Astrocyte (in vitro differentiated cells and primary cell): Measurements from ENCODE around the gene SNX5. TPM values are rescaled to one million over a fixed set of nuclear protein-coding genes. Genes with fewer than 3 reads are reported as not detected.

Experiments
- DNase-seq: peaks from one replicate; pipeline ENCODE4 v3.0.0-alpha.2; 2010; ENCODE audit warnings: low read depth
- FAIRE-seq: peaks from 2 replicates; lab custom pipeline; 2011; peaks lifted over from hg19 to GRCh38; lab: Jason Lieb, UNC
- H2AFZ ChIP-seq: 2 replicates; pipeline ENCODE4 v1.6.0; 2012; ENCODE audit warnings: low read depth, low read length, inconsistent platforms
- H3K27ac ChIP-seq: 2 replicates; pipeline ENCODE4 v1.5.1; 2011; ENCODE audit warnings: low read depth, low read length, inconsistent platforms
- H3K27me3 ChIP-seq: 2 replicates; pipeline ENCODE4 v1.6.0; 2011; ENCODE audit warnings: low read length, inconsistent platforms; ENCODE audit not compliant: insufficient read depth
- H3K36me3 ChIP-seq: 2 replicates; pipeline ENCODE4 v1.5.1; 2011; ENCODE audit warnings: low read length, inconsistent platforms; ENCODE audit not compliant: insufficient read depth
- H3K4me1 ChIP-seq: 2 replicates; pipeline ENCODE4 v1.5.1; 2011; ENCODE audit warnings: low read length, inconsistent platforms; ENCODE audit not compliant: insufficient read depth
- H3K4me2 ChIP-seq: 2 replicates; pipeline ENCODE4 v1.6.0; 2012; ENCODE audit warnings: low read length, inconsistent platforms
- H3K4me3 ChIP-seq: 2 replicates; pipeline ENCODE4 v1.5.1; 2011; ENCODE audit warnings: low read depth, mild to moderate bottlenecking, low read length, inconsistent platforms; ENCODE audit not compliant: insufficient read depth
- H3K79me2 ChIP-seq: 2 replicates; pipeline ENCODE4 v1.6.0; 2012; ENCODE audit warnings: mild to moderate bottlenecking, low read length, inconsistent platforms; ENCODE audit not compliant: insufficient read depth
- H3K9ac ChIP-seq: 2 replicates; pipeline ENCODE4 v1.6.0; 2012; ENCODE audit warnings: mild to moderate bottlenecking, low read length, inconsistent platforms
- H3K9me3 ChIP-seq: 2 replicates; pipeline ENCODE4 v1.5.1; 2012; ENCODE audit warnings: low read depth, mild to moderate bottlenecking, low read length, inconsistent platforms; ENCODE audit not compliant: insufficient read depth
- H4K20me1 ChIP-seq: 2 replicates; pipeline ENCODE4 v1.6.0; 2012; ENCODE audit warnings: low read length, inconsistent platforms; ENCODE audit not compliant: insufficient read depth
- H3K27ac Mint-ChIP-seq: one replicate; pipeline ENCODE4 v1.8.0; 2021; ENCODE audit warnings: mild to moderate bottlenecking, mixed read lengths; ENCODE audit not compliant: unreplicated experiment
- H3K27me3 Mint-ChIP-seq: one replicate; pipeline ENCODE4 v1.8.0; 2021; ENCODE audit warnings: low read depth, mixed read lengths; ENCODE audit not compliant: unreplicated experiment
- H3K36me3 Mint-ChIP-seq: one replicate; pipeline ENCODE4 v1.8.0; 2021; ENCODE audit warnings: low read depth, mixed read lengths; ENCODE audit not compliant: unreplicated experiment
- H3K4me1 Mint-ChIP-seq: one replicate; pipeline ENCODE4 v1.8.0; 2021; ENCODE audit warnings: low read depth, mixed read lengths; ENCODE audit not compliant: unreplicated experiment
- H3K4me3 Mint-ChIP-seq: one replicate; pipeline ENCODE4 v1.8.0; 2021; ENCODE audit warnings: mild to moderate bottlenecking, moderate library complexity, mixed read lengths; ENCODE audit not compliant: unreplicated experiment
- H3K9me3 Mint-ChIP-seq: one replicate; pipeline ENCODE4 v1.8.0; 2021; ENCODE audit warnings: mild to moderate bottlenecking, mixed read lengths; ENCODE audit not compliant: unreplicated experiment
- CTCF ChIP-seq: IDR thresholded peaks from 2 replicates; pipeline ENCODE4 v1.5.1; 2011; ENCODE audit warnings: low read depth, mild to moderate bottlenecking, inconsistent platforms, low read length, moderate library complexity; ENCODE audit not compliant: insufficient read depth
- EZH2 ChIP-seq: IDR thresholded peaks from 2 replicates; pipeline ENCODE4 v1.6.1; 2012; ENCODE audit warnings: mild to moderate bottlenecking, low read length, inconsistent platforms; ENCODE audit not compliant: insufficient read depth
- total RNA-seq: library from RNA; stranded (reverse); gene quantifications from 2 replicates; pipeline ENCODE4 v1.2.1, GENCODE V29; 2021

The SNX5 gene
- total RNA-seq, 1 donor from 2014 or later: 95.1 TPM

DNA sequence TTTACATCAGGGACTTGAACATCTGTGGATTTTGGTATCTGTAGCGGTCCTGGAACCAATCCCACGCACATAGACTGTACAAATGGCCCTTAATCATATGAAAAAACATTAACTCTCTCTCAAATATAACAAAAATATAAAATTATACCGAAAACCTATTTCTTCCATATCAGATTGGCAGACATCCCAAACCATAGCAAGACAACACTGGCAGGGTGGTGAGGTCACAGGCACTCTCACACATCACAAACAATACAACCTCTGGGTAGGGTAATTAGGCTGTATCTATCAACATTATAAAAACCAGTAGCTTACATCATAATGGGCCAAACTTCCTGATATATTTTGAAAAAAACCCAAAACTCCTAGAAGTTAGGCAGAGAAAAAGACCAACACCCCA is 48.2 kb upstream of the SNX5 start:
- Histone ChIP-seq H3K27ac (no peak overlapping the region), H3K9ac (no peak overlapping the region), H3K27me3 (no peaks in the 10 kb centered on the region), H3K4me2 (no peak overlapping the region), H3K9me3 (no peaks in the 10 kb centered on the region), H2AFZ (no peak overlapping the region), H3K79me2 (no peaks in the 10 kb centered on the region), H3K36me3 (no peaks in the 10 kb centered on the region), H3K4me1 (no peaks in the 10 kb centered on the region), H3K4me3 (no peak overlapping the region), H4K20me1 (no peaks in the 10 kb centered on the region)
- H3K9me3 Mint-ChIP-seq: no peaks in the 10 kb centered on the region
- no peak overlapping the region for H3K27ac Mint-ChIP-seq
- H3K36me3 Mint-ChIP-seq: no peaks in the 10 kb centered on the region
- FAIRE-seq (no peak), DNase-seq (no peak)
- no peaks in the 10 kb centered on the region for H3K4me1 Mint-ChIP-seq
- TF ChIP-seq EZH2: no peak
- TF ChIP-seq CTCF: no peak
- H3K4me3 Mint-ChIP-seq: no peak overlapping the region
- peaks cover 11% of the 10 kb centered on the region for H3K27me3 Mint-ChIP-seq

- Histone ChIP-seq H3K4me2 (no peak overlapping the region), H4K20me1 (no peaks in the 10 kb centered on the region), H3K4me3 (no peak overlapping the region), H3K27me3 (no peaks in the 10 kb centered on the region), H3K79me2 (no peaks in the 10 kb centered on the region), H3K27ac (no peak overlapping the region), H3K9ac (no peak overlapping the region), H2AFZ (no peak overlapping the region), H3K4me1 (no peaks in the 10 kb centered on the region), H3K9me3 (no peaks in the 10 kb centered on the region), H3K36me3 (no peaks in the 10 kb centered on the region)
- no peaks in the 10 kb centered on the region for H3K36me3 Mint-ChIP-seq
- no peak overlapping the region for H3K4me3 Mint-ChIP-seq
- no peaks in the 10 kb centered on the region for H3K4me1 Mint-ChIP-seq
- H3K27ac Mint-ChIP-seq: no peak overlapping the region
- FAIRE-seq: no peak
- no peak for TF ChIP-seq EZH2
- TF ChIP-seq CTCF: no peak
- DNase-seq: no peak
- H3K9me3 Mint-ChIP-seq: no peaks in the 10 kb centered on the region
- peaks cover 4% of the 10 kb centered on the region for H3K27me3 Mint-ChIP-seq
Observed at GRCh38 chr20:18014411-18014810, 45.8 kb upstream of the SNX5 start.

- Histone ChIP-seq H2AFZ (no peak overlapping the region), H3K27ac (no peak overlapping the region), H3K9me3 (no peaks in the 10 kb centered on the region), H3K9ac (no peak overlapping the region), H3K4me2 (no peak overlapping the region), H3K27me3 (no peaks in the 10 kb centered on the region), H3K36me3 (no peaks in the 10 kb centered on the region), H3K79me2 (no peaks in the 10 kb centered on the region), H3K4me3 (no peak overlapping the region), H3K4me1 (no peaks in the 10 kb centered on the region), H4K20me1 (no peaks in the 10 kb centered on the region)
- no peaks in the 10 kb centered on the region for H3K9me3 Mint-ChIP-seq
- no peak for DNase-seq
- TF ChIP-seq CTCF (no peak), EZH2 (no peak)
- no peaks in the 10 kb centered on the region for H3K27me3 Mint-ChIP-seq
- no peak overlapping the region for H3K27ac Mint-ChIP-seq
- no peaks in the 10 kb centered on the region for H3K4me1 Mint-ChIP-seq
- no peak for FAIRE-seq
- H3K4me3 Mint-ChIP-seq: no peak overlapping the region
- no peaks in the 10 kb centered on the region for H3K36me3 Mint-ChIP-seq
Observed at GRCh38 chr20:18012901-18013300, 44.3 kb upstream of the SNX5 start.
